CD14-positive monocyte (primary cell): Measurements from ENCODE around the gene CCDC170. TPM values are rescaled to one million over a fixed set of nuclear protein-coding genes. Genes with fewer than 3 reads are reported as not detected.
A peak's percentile ranks its signal among the peaks of the same experiment; 100 is the strongest.
"Not testable (repeated sequence)": the region's sequence is repeated elsewhere in the genome, so short reads cannot be mapped to it uniquely, and the experiment has no call there.

Experiments used
- DNase-seq, 3 donors: peaks; one replicate each; pipeline ENCODE4 v3.0.0-alpha.2; 2011 to 2022
- H2AFZ ChIP-seq: 2 replicates; pipeline ENCODE4 v1.6.0; 2012; ENCODE audit warnings: mild to moderate bottlenecking, low read depth, low read length, inconsistent platforms; ENCODE audit not compliant: insufficient read depth, poor library complexity, severe bottlenecking
- H3K27ac ChIP-seq, 2 donors: 1 replicate in 1 of 2; 2 replicates in 1 of 2; pipeline ENCODE4 v1.5.1; 2012 to 2013; ENCODE audit warnings: low read length in 2 of 2, control low read depth in 1 of 2, inconsistent platforms in 1 of 2, low read depth in 1 of 2, mild to moderate bottlenecking in 1 of 2
- H3K27me3 ChIP-seq, 2 donors: one replicate each; pipeline versions ENCODE4 v1.6.0 to v1.6.1; 2011 to 2013; ENCODE audit warnings: low read length in 2 of 2; ENCODE audit not compliant: control insufficient read depth in 2 of 2, insufficient read depth in 2 of 2
- H3K36me3 ChIP-seq, 2 donors: replicated peaks in 1 of 2; 1 replicate in 1 of 2; 2 replicates in 1 of 2; pipeline versions ENCODE4 v1.5.1 to v1.6.1; 2012 to 2013; ENCODE audit warnings: low read length in 2 of 2, control low read depth in 1 of 2, inconsistent platforms in 1 of 2, mild to moderate bottlenecking in 1 of 2; ENCODE audit not compliant: insufficient read depth in 2 of 2, control insufficient read depth in 1 of 2
- H3K4me1 ChIP-seq, 2 donors: 1 replicate in 1 of 2; 2 replicates in 1 of 2; pipeline versions ENCODE4 v1.5.1 to v1.6.1; 2012 to 2013; ENCODE audit warnings: low read length in 2 of 2, control low read depth in 1 of 2, inconsistent platforms in 1 of 2, mild to moderate bottlenecking in 1 of 2, moderate library complexity in 1 of 2; ENCODE audit not compliant: insufficient read depth in 2 of 2, control insufficient read depth in 1 of 2
- H3K4me2 ChIP-seq: replicated peaks from 2 replicates; pipeline ENCODE3; 2012; ENCODE audit warnings: low read length, moderate library complexity, mild to moderate bottlenecking; ENCODE audit not compliant: poor library complexity, severe bottlenecking; ENCODE audit errors: extremely low read depth
- H3K4me3 ChIP-seq, 3 experiments: fragments of 200-600 bp in 1 of 3; sonication (generic) in 1 of 3; replicated peaks in 1 of 3; 1 replicate in 2 of 3; 2 replicates in 1 of 3; pipeline ENCODE4 v1.5.1; 2011 to 2013; ENCODE audit warnings: low read length in 3 of 3, mild to moderate bottlenecking in 3 of 3, control low read depth in 2 of 3, low read depth in 2 of 3, inconsistent platforms in 1 of 3, moderate library complexity in 1 of 3
- H3K79me2 ChIP-seq: 2 replicates; pipeline ENCODE4 v1.6.0; 2012; ENCODE audit warnings: mild to moderate bottlenecking, control low read depth, inconsistent platforms, low read length, moderate library complexity; ENCODE audit not compliant: insufficient read depth
- H3K9ac ChIP-seq: 2 replicates; pipeline ENCODE4 v1.6.0; 2017; ENCODE audit warnings: low read length, mild to moderate bottlenecking; ENCODE audit not compliant: insufficient read depth, poor library complexity, severe bottlenecking
- H3K9me3 ChIP-seq, 2 donors: replicated peaks in 1 of 2; 1 replicate in 1 of 2; 2 replicates in 1 of 2; pipeline versions ENCODE4 v1.5.1 to v1.6.1; 2012 to 2013; ENCODE audit warnings: low read length in 2 of 2, control low read depth in 1 of 2; ENCODE audit not compliant: control insufficient read depth in 1 of 2, insufficient read depth in 1 of 2
- H4K20me1 ChIP-seq: 2 replicates; pipeline ENCODE4 v1.6.0; 2012; ENCODE audit warnings: mild to moderate bottlenecking, low read length, control low read depth, moderate library complexity; ENCODE audit not compliant: insufficient read depth
- H3K27ac Mint-ChIP-seq, 7 donors: one replicate each; pipeline ENCODE4 v1.8.0; 2020; ENCODE audit warnings: mild to moderate bottlenecking in 7 of 7, mixed read lengths in 7 of 7, moderate library complexity in 6 of 7, inconsistent platforms in 2 of 7
- H3K27me3 Mint-ChIP-seq, 3 donors: one replicate each; pipeline ENCODE4 v1.8.0; 2021 to 2022; ENCODE audit warnings: low read depth in 3 of 3, mild to moderate bottlenecking in 3 of 3, mixed read lengths in 3 of 3, moderate library complexity in 3 of 3, inconsistent platforms in 1 of 3
- H3K36me3 Mint-ChIP-seq, 2 donors: one replicate each; pipeline ENCODE4 v1.8.0; 2020; ENCODE audit warnings: mixed read lengths in 2 of 2, inconsistent platforms in 1 of 2, mild to moderate bottlenecking in 1 of 2
- H3K4me1 Mint-ChIP-seq: one replicate; pipeline ENCODE4 v1.8.0; 2020; ENCODE audit warnings: mild to moderate bottlenecking, mixed read lengths
- H3K4me3 Mint-ChIP-seq, 2 donors: one replicate each; pipeline ENCODE4 v1.8.0; 2020; ENCODE audit warnings: mild to moderate bottlenecking in 2 of 2, mixed read lengths in 2 of 2, moderate library complexity in 1 of 2
- H3K9me3 Mint-ChIP-seq, 7 donors: one replicate each; pipeline ENCODE4 v1.8.0; 2020 to 2022; ENCODE audit warnings: mixed read lengths in 7 of 7, mild to moderate bottlenecking in 6 of 7, moderate library complexity in 6 of 7, inconsistent platforms in 2 of 7
- CTCF ChIP-seq: fragments of 200-600 bp; IDR thresholded peaks from one replicate; pipeline ENCODE4 v1.8.0; 2022; ENCODE audit warnings: antibody characterized with exemption, mild to moderate bottlenecking
- WGBS: methylation state at CpG from one replicate; pipeline ENCODE4 v1.1.5; 2013; ENCODE audit warnings: missing lambda C conversion rate; ENCODE audit not compliant: insufficient coverage; 5-methylcytosine and 5-hydroxymethylcytosine counted together
- intact Hi-C, 2 donors: fragments of 100-400 bp; cut with micrococcal nuclease; formaldehyde crosslinking; loops; one replicate each; pipeline versions ENCODE4 v1.15.0 to v1.15.1; 2023
- polyA plus RNA-seq, 3 donors: library from polyadenylated mRNA; depleted of rRNA in 1 of 3; unstranded in 2 of 3; stranded (reverse) in 1 of 3; fragments of 300-500 nt in 2 of 3; fragments of >200 nt in 1 of 3; fragmentation: Illumina TruSeq in 2 of 3; gene quantifications; 1 replicate in 2 of 3; 2 replicates in 1 of 3; pipeline ENCODE4 v1.2.3, GENCODE V29; 2012 to 2021

Gene CCDC170
- polyA plus RNA-seq, 3 donors: 4.2 to 7.0 (median 6.3) TPM

- H3K27ac ChIP-seq: peak overlapping the region in 1 of 2 donors; percentile 40
- H2AFZ ChIP-seq: no peak overlapping the region
- Mint-ChIP-seq H3K36me3 (peaks cover 0 to 3% of the 10 kb centered on the region in 2 donors), H3K4me3 (no peak overlapping the region), H3K4me1 (peaks cover 19% of the 10 kb centered on the region), H3K9me3 (peaks cover 0 to 11% (median 2%) of the 10 kb centered on the region in 7 donors), H3K27me3 (peaks cover 0 to 4% (median 2%) of the 10 kb centered on the region in 3 donors), H3K27ac (peak overlapping the region in 4 of 7 donors; percentile 41 to 76 (median 66))
- TF ChIP-seq CTCF: no peak
- H3K9ac ChIP-seq: no peak overlapping the region
- no CpG with 5 or more reads among the region's 5 CpGs for WGBS
- H3K27me3 ChIP-seq: no peaks in the 10 kb centered on the region
- peaks cover 0 to 3% of the 10 kb centered on the region in 2 donors for H3K9me3 ChIP-seq
- H3K4me2 ChIP-seq: no peak overlapping the region
- no peaks in the 10 kb centered on the region for H3K79me2 ChIP-seq
- no peak overlapping the region for H3K4me3 ChIP-seq
- H3K4me1 ChIP-seq: peaks cover 16% of the 10 kb centered on the region in 2 donors
- intact Hi-C loops: no loop called here
- no peaks in the 10 kb centered on the region for H4K20me1 ChIP-seq
- no peaks in the 10 kb centered on the region for H3K36me3 ChIP-seq
- DNase-seq: peak; percentile 22 to 57 (median 32)
Measured at GRCh38 chr6:151512481-151512880, 18.7 kb downstream of the CCDC170 start.

DNA sequence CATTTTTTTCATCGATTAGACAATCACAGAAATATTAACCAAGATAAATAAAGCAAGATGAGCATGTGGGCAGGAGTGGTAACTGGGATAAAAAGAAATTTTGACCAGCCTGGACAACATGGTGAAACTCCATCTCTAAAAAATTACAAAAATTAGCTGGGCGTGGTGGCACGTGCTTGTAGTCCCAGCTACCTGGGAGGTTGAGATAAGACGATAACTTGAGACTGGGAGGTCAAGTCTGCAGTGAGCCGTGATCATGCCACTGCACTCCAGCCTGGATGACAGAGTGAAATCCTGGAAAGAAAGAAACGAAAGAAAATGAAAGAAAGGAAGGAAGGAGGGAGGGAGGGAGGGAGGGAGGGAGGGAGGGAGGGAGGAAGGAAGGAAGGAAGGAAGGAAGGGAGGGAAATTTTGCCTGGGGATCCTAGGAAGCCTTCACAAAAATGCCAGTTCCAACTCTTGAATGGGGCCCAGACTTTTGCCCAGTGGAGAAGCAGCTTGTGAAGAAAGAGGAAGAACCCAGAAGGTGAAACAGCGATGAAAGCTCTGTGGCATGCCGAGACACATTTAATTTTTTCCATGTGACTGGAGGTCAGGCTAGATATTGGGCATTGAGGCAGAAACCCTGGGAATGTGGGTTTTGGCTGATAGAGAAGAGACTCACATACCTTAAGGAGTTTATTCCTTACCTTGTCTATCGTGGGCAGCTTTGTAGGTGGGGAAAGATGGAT lies 20.3 kb downstream of the CCDC170 start:
- Mint-ChIP-seq H3K36me3 (peaks cover 5 to 9% of the 10 kb centered on the region in 2 donors), H3K4me1 (peaks cover 19% of the 10 kb centered on the region), H3K4me3 (peak overlapping the region in 1 of 2 donors; percentile 63), H3K9me3 (peaks cover 12 to 27% (median 19%) of the 10 kb centered on the region in 7 donors), H3K27ac (peak overlapping the region in 4 of 7 donors; percentile 69 to 88 (median 71)), H3K27me3 (peaks cover 0 to 4% (median 2%) of the 10 kb centered on the region in 3 donors)
- Histone ChIP-seq H3K27ac (no peak overlapping the region), H3K4me1 (peaks cover 16% of the 10 kb centered on the region in 2 donors), H3K9ac (no peak overlapping the region), H2AFZ (no peak overlapping the region), H3K4me2 (peak overlapping the region; percentile 36), H4K20me1 (no peaks in the 10 kb centered on the region), H3K36me3 (no peaks in the 10 kb centered on the region), H3K9me3 (peaks cover 13 to 17% of the 10 kb centered on the region in 2 donors), H3K27me3 (no peaks in the 10 kb centered on the region), H3K4me3 (no peak overlapping the region), H3K79me2 (no peaks in the 10 kb centered on the region)
- no peak for TF ChIP-seq CTCF
- 63% methylated on average over 6 of the region's 9 CpGs for WGBS
- no peak for DNase-seq
- intact Hi-C loops: no loop called here

- peaks cover 50 to 53% of the 10 kb centered on the region in 2 donors for H3K9me3 ChIP-seq
- DNase-seq, H3K27ac Mint-ChIP-seq, H2AFZ ChIP-seq, H3K79me2 ChIP-seq, H3K36me3 ChIP-seq, H3K4me3 ChIP-seq, H3K4me3 Mint-ChIP-seq, H3K27ac ChIP-seq, H4K20me1 ChIP-seq, intact Hi-C loops, H3K4me1 ChIP-seq, H3K9ac ChIP-seq, H3K4me2 ChIP-seq, H3K27me3 ChIP-seq, H3K27me3 Mint-ChIP-seq: not testable (repeated sequence)
- peaks cover 35 to 59% (median 54%) of the 10 kb centered on the region in 7 donors for H3K9me3 Mint-ChIP-seq
- peaks cover 8 to 12% of the 10 kb centered on the region in 2 donors for H3K36me3 Mint-ChIP-seq
- WGBS: 100% methylated on average over 2 of the region's 5 CpGs
- H3K4me1 Mint-ChIP-seq: peaks cover 13% of the 10 kb centered on the region
Measured at GRCh38 chr6:151518992-151519391, 25.2 kb downstream of the CCDC170 start.
